GM15510 (cell line): Measurements from ENCODE around the gene CST4.

Source experiments
- POLR2A ChIP-seq: IDR thresholded peaks from 3 replicates; pipeline ENCODE4 v1.6.1; 2011; ENCODE audit warnings: borderline replicate concordance; ENCODE audit not compliant: insufficient read length; ENCODE audit errors: extremely low read depth

Gene CST4

GRCh38 chr20:23661002-23661429 is 27.8 kb downstream of the CST4 start:
- no peak for TF ChIP-seq POLR2A

- TF ChIP-seq POLR2A, result no peak
These were observed 28.6 kb downstream of the CST4 start for GRCh38 chr20:23659989-23660837.

GRCh38 chr20:23658989-23659609 is 29.7 kb downstream of the CST4 start:
- TF ChIP-seq POLR2A, result no peak

- no peak for TF ChIP-seq POLR2A
These were observed 30.5 kb downstream of the CST4 start for GRCh38 chr20:23658336-23658735.

- TF ChIP-seq POLR2A, result no peak
These were observed 31.6 kb downstream of the CST4 start for GRCh38 chr20:23657202-23657601.

GRCh38 chr20:23656372-23656771 is 32.5 kb downstream of the CST4 start:
- no peak for TF ChIP-seq POLR2A

GRCh38 chr20:23655491-23656211 is 33.2 kb downstream of the CST4 start:
- no peak for TF ChIP-seq POLR2A

GRCh38 chr20:23654717-23655116 is 34.1 kb downstream of the CST4 start:
- TF ChIP-seq POLR2A, result no peak

GRCh38 chr20:23654000-23654399 is 34.8 kb downstream of the CST4 start:
- no peak for TF ChIP-seq POLR2A

GRCh38 chr20:23653400-23653938 is 35.4 kb downstream of the CST4 start:
- no peak for TF ChIP-seq POLR2A

GRCh38 chr20:23652926-23653325 is 35.9 kb downstream of the CST4 start:
- TF ChIP-seq POLR2A, result no peak

GRCh38 chr20:23652371-23652770 is 36.5 kb downstream of the CST4 start:
- TF ChIP-seq POLR2A, result no peak

GRCh38 chr20:23651117-23651516 is 37.7 kb downstream of the CST4 start:
- TF ChIP-seq POLR2A, result no peak

- TF ChIP-seq POLR2A, result no peak
These were observed 38.9 kb downstream of the CST4 start for GRCh38 chr20:23649830-23650417.

GRCh38 chr20:23649242-23649641 is 39.6 kb downstream of the CST4 start:
- TF ChIP-seq POLR2A, result no peak
